NCI-H2081 (cell line): ENCODE data around the gene SMIM3.
"Not testable (repeated sequence)": the region's sequence is repeated elsewhere in the genome, so short reads cannot be mapped to it uniquely, and the experiment has no call there.

Experiments
- DNase-seq, 2 experiments: peaks; one replicate each; lab custom pipeline; 2025; lab: John Stamatoyannopoulos, UW

Gene SMIM3

GRCh38 chr5:150794927-150795326 lies 16.4 kb downstream of the SMIM3 start:
- no peak for DNase-seq

GRCh38 chr5:150797384-150797783 lies 18.8 kb downstream of the SMIM3 start:
- DNase-seq: no peak

- peak; percentile 2 to 29 for DNase-seq
Measured at GRCh38 chr5:150801117-150801927, 22.8 kb downstream of the SMIM3 start.

GRCh38 chr5:150804388-150804787 lies 25.8 kb downstream of the SMIM3 start:
- DNase-seq: no peak

- no peak for DNase-seq
Measured at GRCh38 chr5:150809363-150809762, 30.8 kb downstream of the SMIM3 start.

GRCh38 chr5:150815010-150815409 lies 36.5 kb downstream of the SMIM3 start:
- no peak for DNase-seq

GRCh38 chr5:150816946-150817345 lies 38.4 kb downstream of the SMIM3 start:
- no peak for DNase-seq

- DNase-seq: no peak
Measured at GRCh38 chr5:150829744-150830143, 51.2 kb downstream of the SMIM3 start.

- not testable (repeated sequence) for DNase-seq
Measured at GRCh38 chr5:150831821-150832220, 53.3 kb downstream of the SMIM3 start.

GRCh38 chr5:150836064-150836463 lies 57.5 kb downstream of the SMIM3 start:
- no peak for DNase-seq

GRCh38 chr5:150836703-150837102 lies 58.1 kb downstream of the SMIM3 start:
- no peak for DNase-seq

- DNase-seq: not testable (repeated sequence)
Measured at GRCh38 chr5:150845185-150845859, 66.8 kb downstream of the SMIM3 start.

GRCh38 chr5:150846308-150846653 lies 67.7 kb downstream of the SMIM3 start, which contains the start of gene IRGM:
Gene IRGM, plus strand, starts transcription at chr5:150846521. Its CDS starts 1,603 bp downstream, at chr5:150848124.
- not testable (repeated sequence) for DNase-seq
